ENCODE data around the gene BIRC5. TPM values are rescaled to one million over a fixed set of nuclear protein-coding genes. Genes with fewer than 3 reads are reported as not detected.

Gene BIRC5
- total RNA-seq, 1 experiment from 2014 or later: 140 TPM

DNA sequence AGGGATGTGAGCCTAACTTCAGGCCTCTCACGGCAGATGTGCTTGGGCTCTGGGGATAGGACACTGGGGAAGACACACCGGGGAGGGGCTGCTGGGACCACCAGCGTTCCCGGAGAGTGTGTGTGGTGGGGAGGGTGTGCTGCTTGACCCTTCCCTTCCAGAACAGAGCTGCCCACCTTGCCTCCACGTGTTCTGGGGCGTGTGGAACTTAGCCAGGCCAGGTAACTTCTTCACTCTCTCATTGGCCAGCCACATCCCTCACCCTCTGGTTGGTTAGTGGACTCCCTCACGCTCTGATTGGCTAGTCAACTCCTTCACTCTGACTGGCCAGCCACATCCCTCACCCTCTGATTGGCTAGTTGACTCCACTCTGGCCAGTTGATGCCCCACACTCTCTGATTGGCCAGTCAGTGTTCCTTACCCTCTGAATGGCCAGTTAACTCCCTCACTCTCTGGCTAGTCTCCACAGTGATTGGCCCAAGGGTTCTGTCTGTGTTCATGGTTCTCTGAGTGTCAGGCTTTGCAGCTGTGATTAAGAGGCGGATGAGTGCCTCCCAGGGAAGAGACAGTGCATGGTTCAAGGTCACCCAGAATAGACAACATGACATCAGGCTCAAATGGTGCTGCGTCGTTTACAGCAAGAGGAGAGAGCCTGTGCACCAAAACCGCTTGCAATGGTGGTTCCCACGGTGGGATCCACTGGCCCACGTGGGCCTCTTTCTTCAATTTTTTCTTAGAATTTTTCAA, 27.4 kb downstream of the BIRC5 start:
- no peak overlapping the region for H2AFZ ChIP-seq (ENCODE audit: low read depth, low read length, poor library complexity, severe bottlenecking)
- peak; percentile 90 for DNase-seq (ENCODE audit: low read depth, low spot score)

More for the DNA sequence above, 27.4 kb downstream of the BIRC5 start:
- BruUV-seq (replicated peaks): no TSS peak
- H3K9ac ChIP-seq (ENCODE audit: low read length): no peak overlapping the region
- H3K4me3 ChIP-seq (replicated peaks in 1 of 2; ENCODE audit: low read depth in 1 of 2, low read length in 2 of 2): no peak overlapping the region
- no peaks in the 10 kb centered on the region for H4K20me1 ChIP-seq (ENCODE audit: insufficient read depth)
- RAD21 ChIA-PET (ENCODE audit: low non-redundant PET in 1 of 2, low total read pairs in 2 of 2, uncharacterized antibody in 2 of 2, unreplicated experiment in 2 of 2): no interaction called here
- no peaks in the 10 kb centered on the region for H3K79me2 ChIP-seq (ENCODE audit: insufficient read depth, low read length)
- CTCF ChIA-PET: no interaction called here
- H3K9me2 ChIP-seq (ENCODE audit: insufficient read depth): no peaks in the 10 kb centered on the region
- H3K4me2 ChIP-seq (ENCODE audit: low read length): no peak overlapping the region
- peaks cover 0 to 9% of the 10 kb centered on the region in 2 experiments; a peak in 1 of 4 replicates for H3K4me1 ChIP-seq (ENCODE audit: control insufficient read depth in 1 of 2, insufficient read depth in 2 of 2, low read length in 2 of 2)
- POLR2A ChIA-PET: interaction anchor here (0.6 kb wide), 1 partner anchor 102 kb away, joined by 4 read pairs; no protein-coding TSS in a partner anchor
- H3K36me3 ChIP-seq (ENCODE audit: control insufficient read depth in 1 of 2, insufficient read depth in 2 of 2, low read length in 2 of 2): no peaks in the 10 kb centered on the region
- H3K9me3 ChIP-seq (ENCODE audit: control insufficient read depth in 1 of 2, insufficient read depth in 1 of 2, low read depth in 1 of 2, low read length in 2 of 2): no peaks in the 10 kb centered on the region
- H3K27ac ChIP-seq (ENCODE audit: low read depth, low read length): no peak overlapping the region
- ATAC-seq: peak; percentile 94
- intact Hi-C loops (cut with micrococcal nuclease): no loop called here
- no peaks in the 10 kb centered on the region for H3K27me3 ChIP-seq (ENCODE audit: insufficient read depth, low read length)
- TF ChIP-seq, protein P1, sequence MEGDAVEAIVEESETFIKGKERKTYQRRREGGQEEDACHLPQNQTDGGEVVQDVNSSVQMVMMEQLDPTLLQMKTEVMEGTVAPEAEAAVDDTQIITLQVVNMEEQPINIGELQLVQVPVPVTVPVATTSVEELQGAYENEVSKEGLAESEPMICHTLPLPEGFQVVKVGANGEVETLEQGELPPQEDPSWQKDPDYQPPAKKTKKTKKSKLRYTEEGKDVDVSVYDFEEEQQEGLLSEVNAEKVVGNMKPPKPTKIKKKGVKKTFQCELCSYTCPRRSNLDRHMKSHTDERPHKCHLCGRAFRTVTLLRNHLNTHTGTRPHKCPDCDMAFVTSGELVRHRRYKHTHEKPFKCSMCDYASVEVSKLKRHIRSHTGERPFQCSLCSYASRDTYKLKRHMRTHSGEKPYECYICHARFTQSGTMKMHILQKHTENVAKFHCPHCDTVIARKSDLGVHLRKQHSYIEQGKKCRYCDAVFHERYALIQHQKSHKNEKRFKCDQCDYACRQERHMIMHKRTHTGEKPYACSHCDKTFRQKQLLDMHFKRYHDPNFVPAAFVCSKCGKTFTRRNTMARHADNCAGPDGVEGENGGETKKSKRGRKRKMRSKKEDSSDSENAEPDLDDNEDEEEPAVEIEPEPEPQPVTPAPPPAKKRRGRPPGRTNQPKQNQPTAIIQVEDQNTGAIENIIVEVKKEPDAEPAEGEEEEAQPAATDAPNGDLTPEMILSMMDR (IDR thresholded peaks at IDR 0.05 in 2 of 3, conservative IDR thresholded peaks at IDR 0.05 in 1 of 3; ENCODE audit: borderline replicate concordance in 1 of 3, insufficient read depth in 1 of 3, low read depth in 2 of 3, low read length in 2 of 3): no peak
- TF ChIP-seq SIN3A (IDR thresholded peaks at IDR 0.05; ENCODE audit: low read depth) (no peak), CEBPB (IDR thresholded peaks at IDR 0.05; ENCODE audit: low read depth) (no peak), CBX3 (IDR thresholded peaks at IDR 0.05; ENCODE audit: low read depth) (no peak), YY1 (IDR thresholded peaks at IDR 0.05; ENCODE audit: extremely low read depth, insufficient replicate concordance, low read depth, low read length) (no peak), SP1 (IDR thresholded peaks at IDR 0.05; ENCODE audit: low read depth) (no peak), EZH2phosphoT487 (IDR thresholded peaks at IDR 0.05; ENCODE audit: borderline replicate concordance) (no peak), JUND (IDR thresholded peaks at IDR 0.05) (no peak), RAD21 (IDR thresholded peaks at IDR 0.05; ENCODE audit: low read depth) (no peak), ELF1 (IDR thresholded peaks at IDR 0.05; ENCODE audit: borderline replicate concordance, low read depth) (no peak), FOSL1 (IDR thresholded peaks at IDR 0.05; ENCODE audit: low read depth) (no peak), ZFX (IDR thresholded peaks at IDR 0.05) (no peak), ZNF274 (IDR thresholded peaks at IDR 0.05; ENCODE audit: low read depth, low read length) (no peak), EGR1 (IDR thresholded peaks at IDR 0.05; ENCODE audit: low read depth) (no peak), POLR2A (IDR thresholded peaks at IDR 0.05; ENCODE audit: borderline replicate concordance, extremely low read depth, insufficient read depth, insufficient read length) (no peak), EZH2 (IDR thresholded peaks at IDR 0.05) (no peak)
- TF ChIP-seq, protein P2, sequence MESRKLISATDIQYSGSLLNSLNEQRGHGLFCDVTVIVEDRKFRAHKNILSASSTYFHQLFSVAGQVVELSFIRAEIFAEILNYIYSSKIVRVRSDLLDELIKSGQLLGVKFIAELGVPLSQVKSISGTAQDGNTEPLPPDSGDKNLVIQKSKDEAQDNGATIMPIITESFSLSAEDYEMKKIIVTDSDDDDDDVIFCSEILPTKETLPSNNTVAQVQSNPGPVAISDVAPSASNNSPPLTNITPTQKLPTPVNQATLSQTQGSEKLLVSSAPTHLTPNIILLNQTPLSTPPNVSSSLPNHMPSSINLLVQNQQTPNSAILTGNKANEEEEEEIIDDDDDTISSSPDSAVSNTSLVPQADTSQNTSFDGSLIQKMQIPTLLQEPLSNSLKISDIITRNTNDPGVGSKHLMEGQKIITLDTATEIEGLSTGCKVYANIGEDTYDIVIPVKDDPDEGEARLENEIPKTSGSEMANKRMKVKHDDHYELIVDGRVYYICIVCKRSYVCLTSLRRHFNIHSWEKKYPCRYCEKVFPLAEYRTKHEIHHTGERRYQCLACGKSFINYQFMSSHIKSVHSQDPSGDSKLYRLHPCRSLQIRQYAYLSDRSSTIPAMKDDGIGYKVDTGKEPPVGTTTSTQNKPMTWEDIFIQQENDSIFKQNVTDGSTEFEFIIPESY (IDR thresholded peaks at IDR 0.05; ENCODE audit: extremely low read depth, insufficient replicate concordance, low read length): no peak
- TF ChIP-seq, protein P3, sequence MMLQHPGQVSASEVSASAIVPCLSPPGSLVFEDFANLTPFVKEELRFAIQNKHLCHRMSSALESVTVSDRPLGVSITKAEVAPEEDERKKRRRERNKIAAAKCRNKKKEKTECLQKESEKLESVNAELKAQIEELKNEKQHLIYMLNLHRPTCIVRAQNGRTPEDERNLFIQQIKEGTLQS (IDR thresholded peaks at IDR 0.05): no peak
- TF ChIP-seq, protein P4, sequence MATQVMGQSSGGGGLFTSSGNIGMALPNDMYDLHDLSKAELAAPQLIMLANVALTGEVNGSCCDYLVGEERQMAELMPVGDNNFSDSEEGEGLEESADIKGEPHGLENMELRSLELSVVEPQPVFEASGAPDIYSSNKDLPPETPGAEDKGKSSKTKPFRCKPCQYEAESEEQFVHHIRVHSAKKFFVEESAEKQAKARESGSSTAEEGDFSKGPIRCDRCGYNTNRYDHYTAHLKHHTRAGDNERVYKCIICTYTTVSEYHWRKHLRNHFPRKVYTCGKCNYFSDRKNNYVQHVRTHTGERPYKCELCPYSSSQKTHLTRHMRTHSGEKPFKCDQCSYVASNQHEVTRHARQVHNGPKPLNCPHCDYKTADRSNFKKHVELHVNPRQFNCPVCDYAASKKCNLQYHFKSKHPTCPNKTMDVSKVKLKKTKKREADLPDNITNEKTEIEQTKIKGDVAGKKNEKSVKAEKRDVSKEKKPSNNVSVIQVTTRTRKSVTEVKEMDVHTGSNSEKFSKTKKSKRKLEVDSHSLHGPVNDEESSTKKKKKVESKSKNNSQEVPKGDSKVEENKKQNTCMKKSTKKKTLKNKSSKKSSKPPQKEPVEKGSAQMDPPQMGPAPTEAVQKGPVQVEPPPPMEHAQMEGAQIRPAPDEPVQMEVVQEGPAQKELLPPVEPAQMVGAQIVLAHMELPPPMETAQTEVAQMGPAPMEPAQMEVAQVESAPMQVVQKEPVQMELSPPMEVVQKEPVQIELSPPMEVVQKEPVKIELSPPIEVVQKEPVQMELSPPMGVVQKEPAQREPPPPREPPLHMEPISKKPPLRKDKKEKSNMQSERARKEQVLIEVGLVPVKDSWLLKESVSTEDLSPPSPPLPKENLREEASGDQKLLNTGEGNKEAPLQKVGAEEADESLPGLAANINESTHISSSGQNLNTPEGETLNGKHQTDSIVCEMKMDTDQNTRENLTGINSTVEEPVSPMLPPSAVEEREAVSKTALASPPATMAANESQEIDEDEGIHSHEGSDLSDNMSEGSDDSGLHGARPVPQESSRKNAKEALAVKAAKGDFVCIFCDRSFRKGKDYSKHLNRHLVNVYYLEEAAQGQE (IDR thresholded peaks at IDR 0.05; ENCODE audit: low read depth): no peak

Data from HCT116 (cell line).